SU-DHL-6 (cell line): ENCODE data around the gene F12.

Experiments used
- H2AFZ ChIP-seq: fragments of 200-600 bp; sonication (generic); 2 replicates; pipeline ENCODE4 v1.6.1; 2014; ENCODE audit warnings: low read depth, mild to moderate bottlenecking, moderate library complexity, mixed read lengths, antibody characterized with exemption, low read length; ENCODE audit not compliant: severe bottlenecking
- H3F3A ChIP-seq: fragments of 200-600 bp; shearing (Covaris generic); 2 replicates; pipeline ENCODE4 v1.6.0; 2016; ENCODE audit warnings: antibody characterized with exemption, mild to moderate bottlenecking; ENCODE audit not compliant: insufficient read depth
- H3K27ac ChIP-seq: fragments of 200-600 bp; sonication (generic); 2 replicates; pipeline ENCODE4 v1.5.1; 2016; ENCODE audit warnings: low read depth, mild to moderate bottlenecking, low read length, moderate library complexity, mixed read lengths
- H3K27me3 ChIP-seq: fragments of 200-600 bp; sonication (generic), shearing (Covaris generic); 2 replicates; pipeline ENCODE4 v1.6.0; 2014; ENCODE audit warnings: mild to moderate bottlenecking, low read length
- H3K36me3 ChIP-seq: fragments of 200-600 bp; sonication (generic); 2 replicates; pipeline ENCODE4 v1.6.1; 2014; ENCODE audit warnings: mild to moderate bottlenecking, low read length, mixed read lengths
- H3K4me2 ChIP-seq: fragments of 300-600, 200-600 bp; shearing (Covaris generic), sonication (generic); 2 replicates; pipeline ENCODE4 v1.6.0; 2014; ENCODE audit warnings: low read length, low read depth, mild to moderate bottlenecking; ENCODE audit not compliant: poor library complexity, severe bottlenecking
- H3K4me3 ChIP-seq: fragments of 200-600 bp; sonication (generic); 2 replicates; pipeline ENCODE4 v1.5.1; 2014; ENCODE audit warnings: antibody characterized with exemption, low read length, mild to moderate bottlenecking, mixed read lengths; ENCODE audit not compliant: insufficient read depth, poor library complexity, severe bottlenecking
- H3K79me2 ChIP-seq: fragments of 200-600 bp; sonication (generic); 2 replicates; pipeline ENCODE4 v1.6.1; 2014; ENCODE audit warnings: mild to moderate bottlenecking, low read length, moderate library complexity; ENCODE audit not compliant: insufficient read depth
- H3K9ac ChIP-seq: fragments of 200-600 bp; sonication (generic); 2 replicates; pipeline ENCODE4 v1.7.0; 2014; ENCODE audit warnings: mild to moderate bottlenecking, low read length
- H3K9me2 ChIP-seq: fragments of 200-600 bp; sonication (generic); replicated peaks from 2 replicates; pipeline ENCODE4 v1.6.1; 2014; ENCODE audit warnings: low read length; ENCODE audit not compliant: insufficient read depth
- H3K9me3 ChIP-seq: fragments of 200-600 bp; sonication (generic); 2 replicates; pipeline ENCODE4 v1.6.1; 2014; ENCODE audit warnings: low read length, mixed read lengths; ENCODE audit not compliant: insufficient read depth
- H4K20me1 ChIP-seq: fragments of 200-600 bp; sonication (generic); 2 replicates; pipeline ENCODE4 v1.6.1; 2014; ENCODE audit warnings: low read depth, mild to moderate bottlenecking, antibody characterized with exemption, low read length, moderate library complexity, mixed read lengths
- EZH2phosphoT487 ChIP-seq: fragments of 200-600 bp; sonication (generic), shearing (Covaris generic); conservative IDR thresholded peaks from 2 replicates; pipeline ENCODE4 v1.6.1; 2018; ENCODE audit warnings: mild to moderate bottlenecking, antibody characterized with exemption, low read length, moderate library complexity, mixed read lengths
- TF ChIP-seq, protein P1 (sequence below): fragments of 200-600 bp; sonication (generic); IDR thresholded peaks from one replicate; pipeline ENCODE4 v1.5.1; 2017; ENCODE audit warnings: antibody characterized with exemption, mild to moderate bottlenecking, low read length, moderate library complexity; ENCODE audit not compliant: insufficient read depth, poor library complexity, severe bottlenecking

F12 gene

DNA sequence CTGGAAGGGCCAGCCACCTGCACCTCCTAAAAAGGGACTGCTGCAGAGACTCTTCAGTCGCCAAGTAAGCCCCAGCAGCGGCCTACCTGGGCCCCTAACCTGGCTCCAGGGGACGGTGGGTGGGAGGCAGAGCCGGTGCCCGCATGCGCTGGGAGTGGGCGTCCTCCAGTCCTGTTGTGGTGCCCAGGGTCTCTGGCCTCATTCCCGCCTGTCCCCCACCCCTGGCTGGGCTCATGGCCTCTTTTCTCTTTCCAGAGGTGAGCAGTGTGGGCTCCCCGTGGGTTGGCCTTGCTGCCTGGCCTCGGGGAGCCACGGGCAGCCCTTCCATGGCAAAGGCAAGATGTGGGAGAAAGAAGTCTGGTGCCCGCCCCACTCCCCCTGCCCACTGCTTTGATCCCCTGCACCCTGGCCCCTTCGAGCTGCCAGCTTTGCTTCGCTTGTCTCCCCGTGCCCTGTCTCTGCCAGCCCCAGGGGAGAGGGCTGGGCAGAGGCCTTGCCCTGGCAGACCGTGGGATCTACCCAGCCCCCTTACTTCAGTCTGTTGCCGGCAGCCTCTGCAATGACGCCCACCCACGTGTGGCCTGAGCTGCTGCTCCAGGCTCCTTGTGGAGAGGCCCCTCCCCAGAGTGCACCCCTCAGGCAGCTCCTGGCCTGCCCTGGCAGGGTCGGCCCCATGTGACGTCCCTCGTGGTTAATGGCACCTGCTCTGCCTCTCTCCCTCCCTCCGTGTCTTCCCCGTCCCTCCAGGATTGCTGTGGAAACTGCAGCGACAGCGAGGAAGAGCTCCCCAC, 31.8 kb upstream of the F12 start:
- no peak overlapping the region for H3K9ac ChIP-seq
- H3K9me3 ChIP-seq, result no peaks in the 10 kb centered on the region
- H3K4me3 ChIP-seq, result no peak overlapping the region
- H3K36me3 ChIP-seq, result no peaks in the 10 kb centered on the region
- no peaks in the 10 kb centered on the region for H4K20me1 ChIP-seq
- H3K27me3 ChIP-seq, result no peaks in the 10 kb centered on the region
- no peak overlapping the region for H3K27ac ChIP-seq
- H3K4me2 ChIP-seq, result no peak overlapping the region
- no peaks in the 10 kb centered on the region for H3K79me2 ChIP-seq
- no peaks in the 10 kb centered on the region for H3K9me2 ChIP-seq
- H3F3A ChIP-seq, result peaks cover 14% of the 10 kb centered on the region
- no peak overlapping the region for H2AFZ ChIP-seq
- no peak for TF ChIP-seq EZH2phosphoT487
- TF ChIP-seq, protein P1, sequence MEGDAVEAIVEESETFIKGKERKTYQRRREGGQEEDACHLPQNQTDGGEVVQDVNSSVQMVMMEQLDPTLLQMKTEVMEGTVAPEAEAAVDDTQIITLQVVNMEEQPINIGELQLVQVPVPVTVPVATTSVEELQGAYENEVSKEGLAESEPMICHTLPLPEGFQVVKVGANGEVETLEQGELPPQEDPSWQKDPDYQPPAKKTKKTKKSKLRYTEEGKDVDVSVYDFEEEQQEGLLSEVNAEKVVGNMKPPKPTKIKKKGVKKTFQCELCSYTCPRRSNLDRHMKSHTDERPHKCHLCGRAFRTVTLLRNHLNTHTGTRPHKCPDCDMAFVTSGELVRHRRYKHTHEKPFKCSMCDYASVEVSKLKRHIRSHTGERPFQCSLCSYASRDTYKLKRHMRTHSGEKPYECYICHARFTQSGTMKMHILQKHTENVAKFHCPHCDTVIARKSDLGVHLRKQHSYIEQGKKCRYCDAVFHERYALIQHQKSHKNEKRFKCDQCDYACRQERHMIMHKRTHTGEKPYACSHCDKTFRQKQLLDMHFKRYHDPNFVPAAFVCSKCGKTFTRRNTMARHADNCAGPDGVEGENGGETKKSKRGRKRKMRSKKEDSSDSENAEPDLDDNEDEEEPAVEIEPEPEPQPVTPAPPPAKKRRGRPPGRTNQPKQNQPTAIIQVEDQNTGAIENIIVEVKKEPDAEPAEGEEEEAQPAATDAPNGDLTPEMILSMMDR, result no peak

DNA sequence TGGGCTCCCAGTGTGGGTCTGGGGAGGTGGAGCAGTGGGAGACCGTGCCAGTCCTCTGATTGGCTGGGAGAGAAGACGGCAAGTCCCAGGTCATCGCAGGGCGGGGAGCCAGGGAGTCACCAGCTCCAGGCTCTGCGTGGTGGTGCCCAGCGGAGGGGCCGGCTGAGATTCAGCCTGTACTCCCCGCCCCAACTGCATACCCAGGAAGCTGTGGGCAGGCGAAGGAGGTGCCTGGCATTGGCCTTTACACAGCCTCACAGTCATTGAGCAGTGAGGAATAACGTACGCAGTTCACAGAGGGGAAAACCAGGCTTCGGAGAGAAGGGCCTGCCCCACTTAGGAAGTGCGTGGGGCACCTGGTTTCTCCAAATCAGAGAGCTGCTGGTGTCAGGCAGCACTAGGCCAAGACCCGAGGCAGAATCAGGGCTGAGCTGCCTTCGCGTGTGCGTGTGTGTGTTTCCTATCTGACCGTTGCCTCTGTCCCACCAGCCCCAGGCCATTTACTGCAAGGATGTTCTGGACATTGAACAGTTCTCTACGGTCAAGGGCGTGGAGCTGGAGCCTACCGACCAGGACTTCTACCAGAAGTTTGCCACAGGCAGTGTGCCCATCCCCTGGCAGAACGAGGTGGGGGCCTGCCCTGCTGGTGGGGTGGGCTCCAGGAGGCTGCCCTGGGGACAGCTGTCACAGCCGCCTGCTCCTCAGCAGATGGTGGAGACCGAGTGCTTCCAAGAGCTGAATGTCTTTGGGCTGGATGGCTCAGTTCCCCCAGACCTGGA, 31.0 kb upstream of the F12 start:
- no peak overlapping the region for H3K4me3 ChIP-seq
- no peaks in the 10 kb centered on the region for H4K20me1 ChIP-seq
- no peaks in the 10 kb centered on the region for H3K9me2 ChIP-seq
- H3K9me3 ChIP-seq, result no peaks in the 10 kb centered on the region
- no peaks in the 10 kb centered on the region for H3K79me2 ChIP-seq
- no peak overlapping the region for H3K4me2 ChIP-seq
- H2AFZ ChIP-seq, result no peak overlapping the region
- H3K27ac ChIP-seq, result no peak overlapping the region
- peaks cover 7% of the 10 kb centered on the region for H3F3A ChIP-seq
- no peak overlapping the region for H3K9ac ChIP-seq
- H3K27me3 ChIP-seq, result no peaks in the 10 kb centered on the region
- no peaks in the 10 kb centered on the region for H3K36me3 ChIP-seq
- TF ChIP-seq, protein P1, result no peak
- no peak for TF ChIP-seq EZH2phosphoT487

DNA sequence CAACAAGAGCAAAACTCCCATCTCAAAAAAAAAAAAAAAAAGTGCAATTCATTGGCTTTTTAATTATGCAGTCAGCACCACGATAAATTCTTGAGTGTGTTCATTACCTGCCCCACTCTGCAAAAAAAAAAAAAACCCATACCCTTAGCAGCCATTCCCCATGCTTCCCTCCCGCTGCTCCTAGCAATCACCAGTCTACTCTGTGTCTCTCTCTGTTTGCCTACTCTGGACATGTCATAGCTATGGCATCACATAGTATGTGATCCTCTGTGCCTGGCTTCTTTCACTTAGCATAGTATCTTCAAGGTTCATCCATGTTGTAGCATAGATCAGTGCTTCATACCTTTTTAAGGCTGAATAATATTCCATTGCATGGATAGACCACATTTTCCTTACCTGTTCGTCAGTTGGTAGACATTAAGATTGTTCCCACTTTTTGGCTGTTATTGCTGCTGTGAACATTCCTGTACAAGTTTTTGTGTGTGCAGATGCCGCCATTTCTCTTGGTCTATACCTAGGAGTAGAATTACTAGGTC, 30.2 kb upstream of the F12 start:
- H3K9me2 ChIP-seq, result no peaks in the 10 kb centered on the region
- H3K27me3 ChIP-seq, result no peaks in the 10 kb centered on the region
- TF ChIP-seq, protein P1, result no peak
- TF ChIP-seq EZH2phosphoT487, result no peak
- no peaks in the 10 kb centered on the region for H3K9me3 ChIP-seq
- no peaks in the 10 kb centered on the region; the same call in none of the 2 replicates for H3F3A ChIP-seq
- no peak overlapping the region for H3K27ac ChIP-seq
- H3K36me3 ChIP-seq, result no peaks in the 10 kb centered on the region
- H3K79me2 ChIP-seq, result no peaks in the 10 kb centered on the region
- no peak overlapping the region for H3K9ac ChIP-seq
- no peaks in the 10 kb centered on the region for H4K20me1 ChIP-seq
- H3K4me3 ChIP-seq, result no peak overlapping the region
- no peak overlapping the region for H2AFZ ChIP-seq
- no peak overlapping the region for H3K4me2 ChIP-seq
